Choroid plexus epithelial cell (primary cell): ENCODE results near the gene TOR1B.
"Not testable (repeated sequence)": the region's sequence is repeated elsewhere in the genome, so short reads cannot be mapped to it uniquely, and the experiment has no call there.

ENCODE experiments used
- DNase-seq: peaks from one replicate; pipeline ENCODE4 v3.0.0-alpha.2; 2010; ENCODE audit warnings: low read depth
- H3K4me3 ChIP-seq: 2 replicates; pipeline ENCODE4 v1.5.1; 2011; ENCODE audit warnings: low read depth, mild to moderate bottlenecking, control low read depth, low read length, moderate library complexity
- CTCF ChIP-seq: conservative IDR thresholded peaks from 2 replicates; pipeline ENCODE4 v1.5.1; 2011; ENCODE audit warnings: low read depth, mild to moderate bottlenecking, control low read depth, inconsistent platforms, low read length, moderate library complexity

Gene TOR1B

GRCh38 chr9:129761293-129761900 lies 41.6 kb upstream of the TOR1B start:
- H3K4me3 ChIP-seq, result no peak overlapping the region
- no peak for TF ChIP-seq CTCF
- DNase-seq, result peak; percentile 88

- TF ChIP-seq CTCF, result no peak
- DNase-seq, result peak; percentile 83
- no peak overlapping the region for H3K4me3 ChIP-seq
Observed at GRCh38 chr9:129761901-129762369, 41.0 kb upstream of the TOR1B start.

GRCh38 chr9:129762370-129762984 lies 40.5 kb upstream of the TOR1B start:
- DNase-seq, result peak; percentile 96
- not testable (repeated sequence) for H3K4me3 ChIP-seq

GRCh38 chr9:129762985-129763926 lies 39.7 kb upstream of the TOR1B start:
- no peak for TF ChIP-seq CTCF
- DNase-seq, result peak; percentile 93
- no peak overlapping the region for H3K4me3 ChIP-seq

- no peak for TF ChIP-seq CTCF
- H3K4me3 ChIP-seq, result no peak overlapping the region
- DNase-seq, result no peak
Observed at GRCh38 chr9:129765764-129766317, 37.1 kb upstream of the TOR1B start.

- TF ChIP-seq CTCF, result no peak
- DNase-seq, result no peak
Observed at GRCh38 chr9:129768486-129768885, 34.5 kb upstream of the TOR1B start.

GRCh38 chr9:129769669-129770068 lies 33.3 kb upstream of the TOR1B start:
- no peak overlapping the region for H3K4me3 ChIP-seq
- TF ChIP-seq CTCF, result no peak
- DNase-seq, result no peak

More at GRCh38 chr9:129768486-129768885, 34.5 kb upstream of the TOR1B start:
- H3K4me3 ChIP-seq, result no peak overlapping the region
